Measurements from ENCODE around the gene SLC22A23.

DNA sequence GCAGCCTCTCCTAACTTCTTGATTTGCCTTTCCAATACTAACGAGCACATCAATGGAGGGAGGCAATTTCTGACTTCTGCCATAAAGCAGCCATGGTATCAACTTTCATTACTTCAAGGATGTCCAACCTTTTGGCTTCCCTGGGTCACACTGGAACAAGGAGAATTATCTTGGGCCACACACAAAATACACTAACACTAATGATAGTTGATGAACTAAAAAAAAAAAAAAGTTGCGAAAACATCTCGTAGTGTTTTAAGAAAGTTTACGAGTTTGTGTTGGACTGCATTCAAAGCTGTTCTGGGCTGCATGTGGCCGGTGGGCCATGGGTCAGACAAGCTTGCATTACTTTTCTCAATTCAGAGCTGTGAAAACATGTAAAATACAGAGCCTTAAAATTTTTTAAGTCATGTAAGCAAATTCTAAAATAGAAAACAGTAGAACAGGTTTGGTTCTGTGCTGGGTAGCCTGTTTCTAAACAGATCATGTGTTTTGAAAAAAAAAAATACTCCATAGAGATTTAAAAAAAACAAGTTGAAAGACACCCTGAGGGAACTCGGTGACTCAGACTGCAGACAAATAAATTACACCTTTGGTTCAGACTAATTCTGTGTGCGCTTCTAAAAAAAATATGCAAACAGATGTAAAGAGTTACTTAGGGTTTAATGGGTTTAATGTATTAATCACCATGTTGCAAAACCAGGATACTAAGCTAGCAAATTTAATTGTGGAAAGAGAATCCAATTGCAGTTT lies 43.6 kb upstream of the SLC22A23 start:
- TF ChIP-seq, protein P1, sequence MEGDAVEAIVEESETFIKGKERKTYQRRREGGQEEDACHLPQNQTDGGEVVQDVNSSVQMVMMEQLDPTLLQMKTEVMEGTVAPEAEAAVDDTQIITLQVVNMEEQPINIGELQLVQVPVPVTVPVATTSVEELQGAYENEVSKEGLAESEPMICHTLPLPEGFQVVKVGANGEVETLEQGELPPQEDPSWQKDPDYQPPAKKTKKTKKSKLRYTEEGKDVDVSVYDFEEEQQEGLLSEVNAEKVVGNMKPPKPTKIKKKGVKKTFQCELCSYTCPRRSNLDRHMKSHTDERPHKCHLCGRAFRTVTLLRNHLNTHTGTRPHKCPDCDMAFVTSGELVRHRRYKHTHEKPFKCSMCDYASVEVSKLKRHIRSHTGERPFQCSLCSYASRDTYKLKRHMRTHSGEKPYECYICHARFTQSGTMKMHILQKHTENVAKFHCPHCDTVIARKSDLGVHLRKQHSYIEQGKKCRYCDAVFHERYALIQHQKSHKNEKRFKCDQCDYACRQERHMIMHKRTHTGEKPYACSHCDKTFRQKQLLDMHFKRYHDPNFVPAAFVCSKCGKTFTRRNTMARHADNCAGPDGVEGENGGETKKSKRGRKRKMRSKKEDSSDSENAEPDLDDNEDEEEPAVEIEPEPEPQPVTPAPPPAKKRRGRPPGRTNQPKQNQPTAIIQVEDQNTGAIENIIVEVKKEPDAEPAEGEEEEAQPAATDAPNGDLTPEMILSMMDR (IDR thresholded peaks at IDR 0.05): no peak
- TF ChIP-seq POLR2A (IDR thresholded peaks at IDR 0.05): no peak
